SK-N-MC (cell line): ENCODE measurements around the gene HOATZ.

ENCODE experiments used
- EZH2 ChIP-seq: fragments of 200-600 bp; sonication (generic); IDR thresholded peaks from one replicate; pipeline ENCODE4 v1.6.1; 2017; ENCODE audit warnings: antibody characterized with exemption
- FOXP2 ChIP-seq: optimal IDR thresholded peaks from 2 replicates; pipeline ENCODE3; 2011; ENCODE audit warnings: mild to moderate bottlenecking, moderate library complexity; ENCODE audit not compliant: insufficient read depth; ENCODE audit errors: extremely low read length, control extremely low read depth
- POLR2AphosphoS5 ChIP-seq: IDR thresholded peaks from 2 replicates; pipeline ENCODE4 v1.6.1; 2012; ENCODE audit warnings: mild to moderate bottlenecking, low read depth, low read length, borderline replicate concordance

GRCh38 chr11:111518668-111519067 lies 4.1 kb downstream of the HOATZ start:
- TF ChIP-seq EZH2 = no peak
- no peak for TF ChIP-seq POLR2AphosphoS5
- no peak for TF ChIP-seq FOXP2
